NT2/D1 (cell line): ENCODE measurements around the gene PRSS21.

Experiments
- SUZ12 ChIP-seq: IDR thresholded peaks from 2 replicates; pipeline ENCODE4 v1.6.1; 2011; ENCODE audit not compliant: insufficient read length, insufficient read depth; ENCODE audit errors: extremely low read depth
- YY1 ChIP-seq: IDR thresholded peaks from 2 replicates; pipeline ENCODE4 v1.6.1; 2011; ENCODE audit not compliant: insufficient read length, insufficient read depth
- ZNF274 ChIP-seq: IDR thresholded peaks from 2 replicates; pipeline ENCODE4 v1.6.1; 2011; ENCODE audit warnings: mild to moderate bottlenecking, low read depth, low read length

DNA sequence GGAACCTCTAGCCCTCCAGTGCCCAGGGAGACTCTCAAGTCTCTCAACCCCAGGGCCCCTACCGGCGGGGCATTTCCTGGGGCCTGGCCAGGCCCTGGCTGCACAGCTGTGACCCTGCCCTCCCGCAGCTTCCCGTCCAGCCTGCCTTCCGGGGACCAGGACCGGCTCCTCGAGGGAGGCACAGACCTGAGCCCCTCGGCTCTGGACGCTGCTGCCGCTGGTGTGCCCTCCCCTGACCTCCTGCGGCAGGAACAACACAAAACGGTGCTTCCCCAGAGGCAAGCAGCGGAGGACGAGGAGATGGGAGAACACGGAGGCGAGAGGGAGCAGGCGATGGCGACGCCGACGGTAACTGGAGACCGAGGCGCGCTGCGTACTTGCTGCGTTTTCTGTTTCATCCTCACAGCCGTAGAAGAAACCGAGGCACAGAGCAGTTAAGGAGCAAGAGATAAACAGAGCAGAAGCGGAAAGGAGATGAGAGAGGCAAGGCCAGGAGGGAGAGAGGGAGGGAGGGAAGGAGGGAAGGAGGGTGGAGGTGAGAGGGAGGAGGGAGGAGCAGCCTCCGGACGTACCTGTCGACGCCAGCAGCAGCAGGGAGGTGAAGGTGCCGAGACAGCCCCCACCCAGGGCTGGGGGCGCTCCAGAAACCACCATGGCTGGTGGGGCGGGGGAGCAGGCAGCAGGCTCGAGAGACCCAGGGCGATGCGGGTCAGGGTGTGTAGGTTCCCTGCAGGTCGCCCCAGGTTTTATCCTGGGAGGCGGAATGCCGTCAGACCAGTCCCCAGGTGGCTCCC lies 40.6 kb downstream of the PRSS21 start, which contains the start of gene PRSS22:
- no peak for TF ChIP-seq ZNF274
- no peak for TF ChIP-seq YY1
- no peak for TF ChIP-seq SUZ12
